Measurements from ENCODE around the gene SOD3.

The SOD3 gene

DNA sequence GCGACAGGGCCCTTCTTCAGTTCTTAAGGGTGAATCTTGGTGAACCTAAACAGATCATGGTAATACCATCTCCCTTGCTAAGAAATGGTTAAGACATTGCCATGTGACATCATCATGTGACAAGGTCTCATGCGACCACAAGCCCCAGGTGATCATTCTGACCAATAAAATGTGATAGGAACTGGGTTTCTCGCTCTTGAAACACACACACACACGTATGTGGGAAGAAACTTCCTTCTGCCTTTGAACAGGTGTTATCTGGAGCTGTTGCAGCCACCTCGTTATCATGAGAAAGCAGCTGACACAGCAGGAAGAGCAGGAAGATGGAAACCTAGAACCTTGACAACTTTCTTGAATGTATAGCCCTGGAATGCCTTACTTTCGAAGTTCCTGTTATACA, 10.2 kb downstream of the SOD3 start:
- DNase-seq: no peak

GRCh38 chr4:24806206-24806990, 11.0 kb downstream of the SOD3 start:
- DNase-seq: no peak

DNA sequence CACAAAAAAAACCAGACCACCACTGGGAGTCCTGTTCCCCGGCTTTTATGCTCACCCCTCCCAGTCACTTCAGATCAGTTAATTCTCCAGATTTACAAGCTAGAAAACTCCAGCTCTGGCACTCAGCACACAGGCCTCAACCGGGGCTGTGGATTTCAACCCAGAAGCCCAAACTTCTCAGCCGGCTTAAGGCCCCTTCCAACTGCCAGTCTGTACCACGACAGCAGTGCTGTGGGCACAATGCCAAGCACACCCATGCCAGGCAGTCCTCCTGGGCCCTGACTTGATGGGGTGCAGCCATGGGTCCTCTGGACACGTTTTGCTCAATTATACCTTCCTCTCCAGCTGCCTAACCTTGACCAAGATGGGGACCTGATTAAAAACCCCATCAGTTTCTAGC, 12.2 kb downstream of the SOD3 start:
- DNase-seq: no peak

DNA sequence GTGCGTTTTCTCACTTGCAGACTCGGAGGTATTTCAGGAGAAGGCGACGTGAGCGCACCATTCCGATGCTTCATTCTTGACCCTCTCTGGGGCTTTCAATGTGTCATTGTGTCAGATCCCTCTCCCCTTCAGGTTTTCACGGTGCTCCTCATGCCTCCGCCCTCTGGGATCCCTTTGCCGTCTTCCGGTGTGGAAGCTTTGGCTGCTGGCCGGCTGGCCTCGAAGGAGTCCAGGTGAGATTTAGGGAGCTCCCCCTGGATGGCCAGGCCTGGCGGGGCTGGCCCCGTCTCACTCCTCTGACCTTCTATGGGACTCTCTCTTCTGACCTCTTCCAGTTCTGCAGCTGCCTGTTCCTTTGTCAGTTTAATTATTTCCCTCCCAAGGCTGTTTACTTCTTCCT, 12.9 kb downstream of the SOD3 start:
- DNase-seq: no peak

DNA sequence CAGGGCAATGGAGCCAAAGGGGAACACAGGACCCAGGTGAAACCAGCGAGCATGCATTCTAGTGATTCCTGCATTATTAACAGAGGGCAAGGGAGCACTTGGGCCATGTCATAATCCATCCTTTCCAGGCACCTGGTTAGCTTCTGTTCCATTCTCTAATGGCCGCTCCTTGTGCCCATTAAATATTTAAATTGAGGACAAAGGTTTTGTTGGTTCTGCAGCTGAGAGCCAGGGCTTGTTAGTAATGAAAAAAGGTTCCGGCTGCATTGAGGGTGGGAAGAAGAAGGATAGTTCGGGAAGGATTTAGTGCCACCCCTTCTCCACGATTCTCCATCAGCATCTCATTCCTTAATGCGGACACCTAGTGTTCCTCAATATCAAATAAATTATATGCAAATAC, 13.6 kb downstream of the SOD3 start:
- DNase-seq: no peak

DNA sequence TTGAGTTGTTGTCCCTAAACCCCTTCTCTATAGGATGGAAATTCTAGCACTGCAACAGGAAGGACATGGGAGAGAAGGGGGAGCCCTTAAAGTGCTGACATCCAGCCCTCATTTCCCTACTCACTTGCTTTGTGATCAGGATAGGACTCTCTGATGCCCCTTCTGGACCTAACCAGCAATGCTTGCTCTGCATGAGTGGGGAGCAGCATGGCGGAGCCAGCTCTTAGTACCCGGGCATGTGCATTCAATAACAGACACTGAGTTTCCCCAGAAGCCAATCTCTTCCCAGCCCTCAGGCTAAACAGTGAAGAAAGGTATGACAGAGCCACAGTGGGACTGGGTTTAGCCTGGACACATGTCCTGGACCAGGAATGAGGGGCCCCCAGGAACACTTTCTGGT, 14.0 kb downstream of the SOD3 start:
- DNase-seq: no peak

DNA sequence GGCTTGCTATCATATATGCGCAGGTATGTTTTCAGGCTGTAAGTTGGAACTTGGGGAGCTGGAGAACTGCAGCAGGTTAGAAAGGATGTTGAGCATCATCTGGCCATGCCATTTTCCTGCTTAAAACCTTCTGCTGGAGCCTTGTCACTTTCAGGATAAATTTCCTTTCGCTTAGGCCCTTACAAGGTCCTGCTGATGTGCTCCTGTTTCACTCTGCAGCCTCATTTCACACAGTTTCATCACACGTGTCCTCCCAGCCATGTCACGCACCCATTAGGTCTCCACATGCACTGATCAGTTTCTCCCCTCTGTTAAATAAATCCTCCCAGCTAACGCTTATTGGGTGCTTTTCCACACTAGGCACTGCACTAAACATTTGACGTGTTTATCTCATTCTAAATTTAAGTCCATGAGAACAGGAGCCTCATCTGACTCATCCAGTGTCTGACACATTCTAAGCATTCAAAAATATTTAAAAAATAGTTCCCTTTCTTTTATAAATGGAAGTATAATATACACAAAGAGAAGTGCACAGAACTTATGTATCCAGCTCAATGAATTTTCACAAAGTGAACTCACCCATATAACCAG, 14.5 kb downstream of the SOD3 start:
- DNase-seq: no peak

DNA sequence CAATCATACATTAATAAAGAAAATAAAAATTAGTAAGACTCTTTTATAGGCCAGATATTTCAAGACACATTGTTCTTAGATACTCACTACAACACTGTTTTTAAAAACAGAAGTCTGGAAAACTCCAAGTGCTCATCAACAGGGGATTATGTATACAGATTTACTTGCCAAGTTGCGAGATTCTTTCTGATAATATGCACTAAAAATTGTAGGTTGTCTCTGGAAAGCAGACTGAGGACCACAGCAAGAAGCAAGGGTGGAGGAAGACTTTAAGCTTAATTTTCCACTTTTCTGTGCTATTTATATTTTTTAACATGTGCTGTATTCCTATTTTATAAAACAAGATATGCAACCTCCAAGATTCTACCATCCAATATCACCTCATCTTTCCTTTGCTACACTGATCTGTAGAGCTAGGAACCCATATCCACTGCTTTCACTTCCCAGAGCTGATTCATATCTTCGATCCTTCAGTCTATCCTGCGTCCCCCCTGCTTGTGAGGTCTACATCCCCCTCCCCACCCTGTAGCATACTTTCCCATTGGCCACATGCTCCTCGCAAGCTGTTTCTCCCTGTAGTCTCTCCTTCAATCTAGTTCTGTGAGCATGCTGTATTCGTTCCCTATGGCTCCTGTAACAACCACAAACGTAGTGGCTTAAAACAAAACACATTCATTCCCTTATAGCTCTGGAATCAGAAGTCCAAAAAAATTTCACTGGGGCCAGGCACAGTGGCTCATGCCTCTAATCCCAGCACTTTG, 15.7 kb downstream of the SOD3 start:
- no peak for DNase-seq

GRCh38 chr4:24813732-24814131, 18.4 kb downstream of the SOD3 start:
- DNase-seq: no peak

DNA sequence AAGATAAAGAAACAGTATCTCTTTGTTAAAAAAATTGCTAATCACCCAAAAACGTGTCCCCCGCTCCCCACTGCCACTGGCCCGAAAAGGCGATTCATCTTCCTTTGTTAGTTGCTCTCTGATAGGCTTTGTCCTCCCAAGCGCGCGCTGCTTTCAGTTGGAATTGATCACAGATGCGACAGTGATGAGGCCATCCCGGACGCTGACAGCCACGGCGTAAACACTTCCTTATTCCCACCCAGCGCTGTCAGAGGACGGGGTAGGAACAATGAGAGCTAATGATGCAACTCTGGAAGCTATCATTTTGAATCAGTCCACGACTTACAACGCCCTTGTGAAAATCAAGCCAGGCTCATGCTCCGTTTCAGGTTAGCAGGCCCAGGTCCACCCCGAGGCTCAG, 21.4 kb downstream of the SOD3 start:
- no peak for DNase-seq

- DNase-seq: no peak
Measured at GRCh38 chr4:24820541-24820940, 25.2 kb downstream of the SOD3 start.

GRCh38 chr4:24824720-24825119, 29.3 kb downstream of the SOD3 start:
- no peak for DNase-seq

- no peak for DNase-seq
Measured at GRCh38 chr4:24831637-24832036, 36.3 kb downstream of the SOD3 start.

GRCh38 chr4:24835696-24836095, 40.3 kb downstream of the SOD3 start:
- DNase-seq: no peak

DNA sequence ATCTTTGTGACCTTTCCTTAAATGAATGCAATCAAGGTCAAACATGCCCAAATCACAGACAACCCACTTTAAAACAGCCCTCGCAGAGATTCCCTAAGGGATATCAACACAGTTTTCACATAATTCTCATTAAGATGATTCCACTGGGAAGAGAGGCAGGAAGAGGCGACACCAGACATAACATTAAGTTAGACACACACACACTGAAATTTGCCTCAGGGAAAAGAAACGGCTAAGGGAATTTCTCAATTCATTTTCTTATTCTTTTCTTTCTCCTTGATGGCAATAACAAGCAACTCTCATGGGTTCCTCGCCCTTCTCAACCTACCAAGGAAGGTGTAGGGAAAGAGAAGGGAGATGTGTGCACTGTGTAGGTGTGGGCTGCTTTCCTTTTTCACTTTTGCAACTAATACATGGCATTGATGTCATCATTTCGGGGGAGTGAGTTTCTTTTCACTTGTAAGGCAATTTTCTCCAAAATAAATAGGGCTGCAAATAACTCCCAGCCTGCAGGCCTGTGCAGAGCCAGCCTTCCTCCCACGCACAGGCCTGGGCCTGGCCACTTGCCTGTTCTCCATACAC, 41.4 kb downstream of the SOD3 start:
- no peak for DNase-seq

DNA sequence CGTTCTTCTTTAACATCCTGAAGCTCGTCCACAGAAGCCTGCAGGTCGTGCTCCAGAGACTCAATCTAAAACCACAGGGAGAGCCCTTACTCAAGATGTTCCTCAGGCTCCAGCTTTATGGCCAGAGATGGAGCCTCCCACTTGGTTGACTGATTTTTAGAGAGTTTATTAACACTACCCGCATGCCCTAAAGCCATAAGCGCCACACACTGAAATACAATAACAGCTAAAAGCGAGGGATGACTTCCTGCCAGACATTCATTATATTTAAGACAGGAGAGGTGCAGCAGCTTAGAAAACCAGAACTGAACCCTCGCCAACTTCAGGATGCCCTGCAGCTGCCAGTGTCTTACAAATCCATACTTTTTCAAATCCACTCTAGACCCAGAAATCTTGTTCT, 42.0 kb downstream of the SOD3 start:
- DNase-seq: no peak

GRCh38 chr4:24837781-24838180, 42.4 kb downstream of the SOD3 start:
- no peak for DNase-seq

GRCh38 chr4:24840362-24840761, 45.0 kb downstream of the SOD3 start:
- no peak for DNase-seq

DNA sequence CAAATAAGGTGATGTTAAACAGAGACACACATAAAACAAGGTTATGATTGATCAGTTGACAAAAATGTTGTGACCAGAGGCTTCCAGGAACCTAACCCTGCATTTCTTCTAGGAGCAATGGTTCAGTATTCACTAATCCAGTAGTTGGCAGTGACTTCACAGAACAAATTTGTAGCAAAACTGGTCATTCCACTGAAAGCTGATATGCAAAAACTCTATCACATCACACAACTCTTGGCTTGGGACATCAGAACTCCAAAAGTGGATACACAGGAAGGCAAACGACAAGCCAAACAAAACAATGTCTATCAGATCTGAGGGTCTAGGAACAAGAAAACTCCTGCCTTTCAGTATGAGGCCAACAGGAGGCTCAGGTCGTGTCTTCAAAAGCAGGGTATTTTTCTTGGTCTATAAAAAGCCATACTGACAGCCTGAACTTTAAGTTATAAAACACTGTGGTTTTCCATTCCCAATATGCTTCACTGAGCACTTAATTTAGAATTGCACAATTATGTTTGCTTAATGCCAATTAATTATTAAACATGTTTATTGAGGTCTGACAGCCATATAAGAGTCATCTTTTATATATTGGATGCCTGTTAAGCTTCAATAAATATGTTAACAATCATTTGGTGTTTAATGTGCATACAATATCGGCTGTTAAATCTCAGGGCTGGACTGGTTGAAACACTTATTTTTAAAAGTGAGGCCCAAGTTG, 45.6 kb downstream of the SOD3 start:
- DNase-seq: no peak

GRCh38 chr4:24842356-24842755, 47.0 kb downstream of the SOD3 start:
- no peak for DNase-seq

DNA sequence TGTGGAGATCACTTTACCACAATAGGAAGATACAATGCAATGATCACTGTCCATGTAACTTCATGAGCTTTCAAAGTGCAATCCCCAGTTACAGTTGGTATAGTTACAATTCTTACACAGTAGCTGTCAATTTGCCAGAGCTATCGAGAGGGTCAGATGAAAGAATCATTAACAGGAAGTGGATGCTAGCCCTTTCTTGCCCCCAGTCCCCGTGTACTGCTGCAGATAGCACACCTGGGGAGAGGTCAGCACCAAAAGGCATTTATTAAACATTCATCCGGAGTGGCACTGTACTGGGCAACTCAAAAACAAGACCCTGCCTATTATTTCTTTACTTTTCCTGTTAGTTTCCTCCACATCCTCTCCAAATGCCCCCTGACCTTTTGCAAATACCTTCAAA, 47.7 kb downstream of the SOD3 start:
- no peak for DNase-seq

GRCh38 chr4:24845132-24845531, 49.8 kb downstream of the SOD3 start:
- no peak for DNase-seq

- no peak for DNase-seq
Measured at GRCh38 chr4:24845902-24846301, 50.5 kb downstream of the SOD3 start.
